ENCODE results near the gene SERP2. TPM values are rescaled to one million over a fixed set of nuclear protein-coding genes. Genes with fewer than 3 reads are reported as not detected.

The SERP2 gene
- total RNA-seq, 2 experiments from 2014 or later = 0.53 to 0.65 TPM

DNA sequence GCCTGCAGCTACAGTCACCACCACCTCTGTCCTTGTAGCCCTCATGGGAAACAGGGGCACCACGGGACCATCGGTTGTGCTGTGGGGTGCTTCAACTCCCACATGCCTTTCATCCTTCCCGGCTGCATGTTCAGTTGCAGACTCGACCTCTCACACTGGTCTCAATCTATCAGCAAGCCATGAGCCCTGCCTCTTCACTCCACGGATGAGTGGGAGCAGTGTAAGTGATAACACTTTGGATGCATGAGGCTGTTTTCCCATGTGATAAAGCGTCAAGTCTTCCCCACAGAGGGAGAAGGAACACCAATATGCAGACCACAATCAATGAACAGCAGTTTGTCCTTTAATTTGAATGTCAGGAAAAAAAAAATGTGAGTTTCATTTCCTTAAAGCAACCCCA, 12.2 kb downstream of the SERP2 start:
- POLR2A ChIA-PET = no interaction called here
- CTCF ChIA-PET = no interaction called here

- CTCF ChIA-PET = no interaction called here
- POLR2A ChIA-PET = no interaction called here
Measured at GRCh38 chr13:44386913-44387556, 13.4 kb downstream of the SERP2 start.

GRCh38 chr13:44388427-44389059, 14.9 kb downstream of the SERP2 start:
- CTCF ChIA-PET = no interaction called here
- POLR2A ChIA-PET = no interaction called here

- ChIA-PET POLR2A (no interaction called here), CTCF (no interaction called here)
Measured at GRCh38 chr13:44389060-44389666, 15.5 kb downstream of the SERP2 start.

DNA sequence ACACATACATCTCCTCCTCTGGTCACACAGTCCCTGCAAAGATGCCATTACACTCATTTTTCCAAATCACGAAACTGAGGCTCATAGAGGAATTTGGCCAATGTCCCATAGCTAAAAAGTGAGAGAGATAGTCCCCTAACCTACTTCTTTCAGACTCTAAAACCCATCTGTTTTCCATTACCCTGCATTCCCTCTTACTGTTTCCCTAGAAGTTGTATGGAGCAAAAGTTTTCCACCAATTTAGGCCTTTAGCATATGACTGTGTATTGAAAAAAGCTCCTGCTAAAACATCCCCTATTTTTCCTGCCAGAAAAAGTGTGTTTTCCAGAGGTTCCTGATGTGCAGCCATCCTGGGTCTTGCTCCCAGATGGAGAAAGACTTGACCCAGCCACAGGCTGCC, 16.3 kb downstream of the SERP2 start:
- ChIA-PET POLR2A (no interaction called here), CTCF (no interaction called here)

DNA sequence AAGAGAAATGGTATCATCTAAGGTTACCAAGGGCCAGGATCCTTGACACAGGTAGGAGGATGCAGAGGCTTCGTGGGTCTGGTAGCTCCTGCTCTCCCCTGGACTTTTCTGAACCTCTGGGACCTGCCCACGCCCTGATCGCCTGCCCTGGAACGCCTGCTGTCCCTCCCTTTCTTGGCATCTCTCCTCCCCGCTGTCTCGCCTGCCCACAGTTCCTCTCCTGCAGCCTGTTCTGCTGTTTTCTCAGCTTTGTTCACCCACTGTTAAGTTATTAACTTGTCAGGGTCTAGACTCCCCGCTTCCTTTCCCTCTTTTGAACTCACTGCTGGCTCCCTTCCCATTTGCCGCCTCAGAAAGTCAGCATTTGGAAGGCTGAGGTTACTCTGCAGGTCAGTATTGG, 19.8 kb downstream of the SERP2 start:
- POLR2A ChIA-PET = no interaction called here
- CTCF ChIA-PET = no interaction called here

GRCh38 chr13:44394658-44395057, 21.0 kb downstream of the SERP2 start:
- CTCF ChIA-PET = no interaction called here
- POLR2A ChIA-PET = no interaction called here

GRCh38 chr13:44395976-44396694, 22.5 kb downstream of the SERP2 start:
- ChIA-PET POLR2A (no interaction called here), CTCF (no interaction called here)

- CTCF ChIA-PET = no interaction called here
- POLR2A ChIA-PET = no interaction called here
Measured at GRCh38 chr13:44396701-44397580, 23.3 kb downstream of the SERP2 start.

DNA sequence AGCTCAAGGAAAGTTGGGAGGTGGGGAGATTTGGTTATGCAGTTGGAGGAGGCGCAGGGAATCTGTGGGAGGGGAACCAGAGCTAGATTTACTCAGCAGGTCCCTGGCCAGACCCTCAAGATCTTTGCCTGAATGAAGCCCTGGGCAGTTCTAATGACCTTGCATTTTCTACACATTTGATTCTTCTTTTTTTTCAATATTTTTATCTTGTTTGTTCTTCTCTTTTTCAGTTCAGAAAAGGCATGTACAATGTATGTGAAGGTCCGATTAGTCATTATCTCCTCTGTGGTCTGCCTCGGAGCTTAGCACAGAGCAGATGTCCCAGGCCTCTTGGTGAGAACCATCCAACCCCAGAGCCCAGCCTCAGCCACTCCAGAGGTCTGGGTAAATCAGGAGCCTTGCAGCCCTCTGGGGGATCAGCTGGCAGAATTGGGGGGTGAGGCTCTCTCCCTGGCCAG, 24.2 kb downstream of the SERP2 start:
- CTCF ChIA-PET = no interaction called here
- POLR2A ChIA-PET = no interaction called here

GRCh38 chr13:44398606-44399005, 25.0 kb downstream of the SERP2 start:
- ChIA-PET POLR2A (no interaction called here), CTCF (no interaction called here)

DNA sequence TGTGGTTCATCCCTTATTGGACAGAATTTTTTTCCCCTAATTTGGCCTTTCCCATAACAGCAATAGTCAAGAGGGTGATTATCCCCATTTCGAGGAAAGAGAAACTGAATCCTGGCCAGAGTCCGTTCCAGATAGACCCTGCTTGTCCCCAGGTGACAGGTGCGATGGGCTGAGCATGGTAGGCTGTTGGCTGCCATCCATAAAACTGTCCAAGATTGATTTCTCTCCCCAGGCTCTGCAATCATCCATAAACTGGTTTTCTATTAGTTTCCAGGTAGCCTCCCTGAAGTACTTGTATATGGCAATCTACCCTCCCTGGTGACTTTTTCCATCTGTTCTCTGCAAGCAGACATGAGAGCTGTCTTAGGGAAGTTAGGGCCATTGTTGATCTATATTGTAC, 25.4 kb downstream of the SERP2 start:
- ChIA-PET CTCF (no interaction called here), POLR2A (no interaction called here)

- ChIA-PET POLR2A (no interaction called here), CTCF (no interaction called here)
Measured at GRCh38 chr13:44400736-44401135, 27.1 kb downstream of the SERP2 start.

DNA sequence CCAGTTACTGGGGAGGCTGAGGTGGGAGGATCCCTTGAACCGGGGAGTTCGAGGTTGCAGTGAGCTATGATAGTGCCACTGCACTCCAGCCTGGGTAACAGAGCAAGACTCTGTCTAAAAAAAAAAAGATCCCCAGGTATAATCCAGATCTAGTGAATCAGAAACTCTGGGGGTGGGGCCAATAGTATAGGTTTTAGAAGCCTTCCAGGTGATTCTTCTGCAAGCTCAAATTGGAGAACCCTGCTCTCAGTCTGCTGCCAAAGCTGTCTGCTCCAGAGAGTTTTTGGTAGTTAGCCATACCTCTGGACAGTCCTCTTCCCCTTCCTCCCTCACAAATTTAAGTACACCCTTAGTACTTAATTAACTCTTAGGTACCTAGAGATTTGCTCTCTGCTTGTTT, 28.0 kb downstream of the SERP2 start:
- CTCF ChIA-PET = no interaction called here
- POLR2A ChIA-PET = no interaction called here

DNA sequence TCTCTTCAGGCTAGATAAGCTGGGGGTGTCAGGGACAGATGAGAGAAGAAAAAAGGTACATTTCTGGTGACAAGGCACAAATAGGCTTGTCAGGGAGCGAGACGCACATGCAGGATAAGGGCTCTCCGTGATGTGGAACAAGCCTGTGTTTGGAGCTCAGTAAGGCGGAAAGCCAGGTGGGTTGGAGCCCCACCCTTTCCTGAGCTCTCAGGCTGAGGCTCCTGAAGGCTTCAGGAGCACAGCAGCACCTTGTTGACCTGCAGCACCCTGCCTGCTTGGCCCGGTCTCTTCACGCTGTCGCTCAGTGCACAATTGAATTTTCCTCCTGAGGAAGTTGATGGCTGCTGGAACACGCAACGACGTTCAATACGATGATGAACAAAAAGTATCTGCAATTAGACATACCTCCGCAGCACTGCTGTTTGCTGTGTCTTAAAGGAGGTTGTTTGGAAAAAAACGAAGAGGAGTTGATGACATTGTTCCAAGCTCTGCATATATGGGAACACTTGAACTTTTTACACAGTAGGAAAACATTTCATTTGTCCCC, 29.3 kb downstream of the SERP2 start:
- ChIA-PET CTCF (no interaction called here), POLR2A (no interaction called here)

DNA sequence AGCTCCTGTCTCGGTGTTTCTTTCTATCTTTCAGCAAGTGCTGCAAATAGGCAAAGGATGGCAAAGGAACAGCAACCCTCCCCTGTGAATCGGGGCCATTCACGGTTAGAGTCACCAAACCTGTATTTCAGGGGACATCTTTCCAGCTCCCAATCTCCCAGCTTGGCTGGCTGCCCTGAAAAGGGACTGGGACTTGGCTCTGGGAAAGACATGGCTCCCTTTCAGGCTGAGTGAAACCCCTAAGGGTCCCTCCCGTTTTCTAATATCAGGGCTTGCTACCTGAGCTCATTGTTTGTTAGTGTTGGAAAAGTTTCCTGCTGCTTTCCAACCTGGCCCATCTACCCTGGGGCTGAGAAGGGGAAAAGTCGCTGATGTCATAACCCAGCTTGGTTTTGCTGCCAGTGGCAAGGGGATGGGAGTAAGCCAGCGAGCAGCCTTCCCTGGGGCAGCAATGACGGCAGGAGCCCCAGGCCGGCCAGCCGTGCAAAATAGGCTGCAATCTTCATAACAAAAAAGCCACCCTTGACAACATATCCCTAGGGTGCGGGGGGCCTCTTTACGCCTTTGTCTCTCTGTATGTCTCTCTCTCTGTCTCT, 29.9 kb downstream of the SERP2 start:
- ChIA-PET CTCF (no interaction called here), POLR2A (no interaction called here)

GRCh38 chr13:44404261-44405132, 30.9 kb downstream of the SERP2 start:
- ChIA-PET CTCF (interaction anchor here (0.6 kb wide), 1 partner anchor 1797 kb away, joined by 4 read pairs; no protein-coding TSS in a partner anchor), POLR2A (no interaction called here)

- POLR2A ChIA-PET = no interaction called here
- CTCF ChIA-PET = no interaction called here
Measured at GRCh38 chr13:44406617-44407016, 33.0 kb downstream of the SERP2 start.

GRCh38 chr13:44407379-44407778, 33.8 kb downstream of the SERP2 start:
- CTCF ChIA-PET = no interaction called here
- POLR2A ChIA-PET = interaction anchor here (0.6 kb wide), 1 partner anchor 28 kb away, joined by 4 read pairs; no protein-coding TSS in a partner anchor
